B cell (primary cell): ENCODE data around the gene E2F6. TPM values are rescaled to one million over a fixed set of nuclear protein-coding genes. Genes with fewer than 3 reads are reported as not detected.

Experiments
- ATAC-seq: fragments of 200-7000 bp; cut with Tn5 transposase; one replicate; pipeline ENCODE4 v1.10.0; 2021; ENCODE audit warnings: low read depth, mild to moderate bottlenecking, moderate number of reproducible peaks, moderate library complexity
- CTCF ChIA-PET: fragments of 350-600 bp; sonication (Branson Sonifier 250); formaldehyde crosslinking; loops from one replicate; lab custom pipeline; 2021; ENCODE audit warnings: antibody characterized with exemption, inconsistent platforms; lab: Charles Lee
- POLR2A ChIA-PET: fragments of 350-600 bp; sonication (Branson Sonifier 250); formaldehyde crosslinking; loops from one replicate; lab custom pipeline; 2021; ENCODE audit warnings: antibody characterized with exemption; lab: Charles Lee
- DNase-seq: peaks from one replicate; pipeline ENCODE4 v3.0.0; 2013
- H2AFZ ChIP-seq: 2 replicates; pipeline ENCODE4 v1.6.1; 2012; ENCODE audit warnings: mild to moderate bottlenecking, low read depth, low read length; ENCODE audit not compliant: insufficient read depth, poor library complexity, severe bottlenecking
- H3K27ac ChIP-seq, 2 donors: 1 replicate in 1 of 2; 2 replicates in 1 of 2; pipeline ENCODE4 v1.5.1; 2012 to 2013; ENCODE audit warnings: low read length in 2 of 2, mild to moderate bottlenecking in 2 of 2, moderate library complexity in 1 of 2
- H3K27me3 ChIP-seq, 4 experiments: fragments of 200-600 bp in 1 of 4; sonication (generic) in 1 of 4; replicated peaks in 1 of 4; 1 replicate in 2 of 4; 2 replicates in 2 of 4; pipeline versions ENCODE4 v1.6.1 to v1.7.0; 2013 to 2016; ENCODE audit warnings: low read length in 3 of 4, mild to moderate bottlenecking in 2 of 4, mixed read lengths in 1 of 4, moderate library complexity in 1 of 4; ENCODE audit not compliant: insufficient read depth in 4 of 4, control insufficient read depth in 3 of 4; ENCODE audit errors: control extremely low read depth in 1 of 4
- H3K36me3 ChIP-seq, 2 experiments: replicated peaks in 1 of 2; 1 replicate in 1 of 2; 2 replicates in 1 of 2; pipeline versions ENCODE4 v1.6.1 to v1.7.1; 2013; ENCODE audit warnings: low read length in 1 of 2; ENCODE audit not compliant: insufficient read depth in 2 of 2, control insufficient read depth in 1 of 2; ENCODE audit errors: control extremely low read depth in 1 of 2, extremely low read depth in 1 of 2
- H3K4me1 ChIP-seq, 2 donors: fragments of 200-600 bp in 1 of 2; sonication (generic) in 1 of 2; 1 replicate in 1 of 2; 2 replicates in 1 of 2; pipeline versions ENCODE4 v1.5.1 to v1.6.1; 2013 to 2017; ENCODE audit warnings: low read length in 2 of 2; ENCODE audit not compliant: control insufficient read depth in 2 of 2, insufficient read depth in 2 of 2
- H3K4me2 ChIP-seq: replicated peaks from 2 replicates; pipeline ENCODE3; 2012; ENCODE audit warnings: mild to moderate bottlenecking, low read depth, low read length; ENCODE audit not compliant: poor library complexity, severe bottlenecking
- H3K4me3 ChIP-seq, 5 experiments: fragments of 200-600 bp in 1 of 5; sonication (generic) in 1 of 5; 1 replicate in 3 of 5; 2 replicates in 2 of 5; pipeline versions ENCODE4 v1.5.1 to v1.7.0; 2011 to 2016; ENCODE audit warnings: low read length in 4 of 5, mild to moderate bottlenecking in 4 of 5, low read depth in 2 of 5, control low read depth in 1 of 5, moderate library complexity in 1 of 5; ENCODE audit not compliant: insufficient read depth in 1 of 5; ENCODE audit errors: control extremely low read depth in 1 of 5, extremely low read depth in 1 of 5
- H3K79me2 ChIP-seq: fragments of 200-600 bp; sonication (generic); one replicate; pipeline ENCODE4 v1.6.0; 2016; ENCODE audit warnings: low read length; ENCODE audit not compliant: control insufficient read depth, insufficient read depth
- H3K9ac ChIP-seq: fragments of 200-600 bp; sonication (generic); 2 replicates; pipeline ENCODE4 v1.6.1; 2017; ENCODE audit warnings: mild to moderate bottlenecking, low read length, moderate library complexity
- H3K9me3 ChIP-seq, 3 donors: one replicate each; pipeline versions ENCODE4 v1.6.1 to v1.7.1; 2013; ENCODE audit warnings: low read length in 2 of 3; ENCODE audit not compliant: control insufficient read depth in 2 of 3, insufficient read depth in 1 of 3; ENCODE audit errors: control extremely low read depth in 1 of 3
- H4K20me1 ChIP-seq: 2 replicates; pipeline ENCODE4 v1.6.0; 2012; ENCODE audit warnings: mild to moderate bottlenecking, low read length; ENCODE audit not compliant: insufficient read depth, control insufficient read depth, poor library complexity, severe bottlenecking
- H3K27ac Mint-ChIP-seq: one replicate; pipeline ENCODE4 v1.8.0; 2021; ENCODE audit warnings: mixed read lengths
- H3K27me3 Mint-ChIP-seq: one replicate; pipeline ENCODE4 v1.8.0; 2021; ENCODE audit warnings: mixed read lengths
- H3K4me1 Mint-ChIP-seq: one replicate; pipeline ENCODE4 v1.8.0; 2021; ENCODE audit warnings: mixed read lengths
- H3K4me3 Mint-ChIP-seq: one replicate; pipeline ENCODE4 v1.8.0; 2021; ENCODE audit warnings: mixed read lengths
- H3K9me3 Mint-ChIP-seq: one replicate; pipeline ENCODE4 v1.8.0; 2022; ENCODE audit warnings: mixed read lengths; ENCODE audit not compliant: insufficient read depth
- CTCF ChIP-seq: fragments of 200-600 bp; IDR thresholded peaks from one replicate; pipeline ENCODE4 v1.8.0; 2022; ENCODE audit warnings: antibody characterized with exemption, mild to moderate bottlenecking
- EZH2 ChIP-seq: IDR thresholded peaks from 2 replicates; pipeline ENCODE4 v1.6.1; 2012; ENCODE audit warnings: borderline replicate concordance, low read depth, mild to moderate bottlenecking, moderate library complexity, low read length; ENCODE audit not compliant: insufficient read depth, poor library complexity, severe bottlenecking
- WGBS: methylation state at CpG from one replicate; pipeline ENCODE4 v1.1.5; 2013; ENCODE audit warnings: missing lambda C conversion rate; ENCODE audit not compliant: insufficient coverage; 5-methylcytosine and 5-hydroxymethylcytosine counted together
- intact Hi-C: fragments of 100-400 bp; cut with micrococcal nuclease; formaldehyde crosslinking; loops from one replicate; pipeline ENCODE4 v1.10.0; 2022
- polyA plus RNA-seq: library from polyadenylated mRNA; depleted of rRNA; stranded (reverse); fragments of >200 nt; gene quantifications from 2 replicates; pipeline ENCODE4 v1.2.3, GENCODE V29; 2012
- total RNA-seq, 2 donors: library from RNA; stranded (reverse); fragments of 120-200 nt in 1 of 2; gene quantifications; 1 replicate in 1 of 2; 2 replicates in 1 of 2; pipeline versions ENCODE4 v1.2.3 to v1.2.4, GENCODE V29; 2013 to 2022

Gene E2F6
- total and polyA plus RNA-seq, 2 donors (not counting 1 experiment from before 2014, with no cell fraction given): 2.0 to 10.0 TPM

DNA sequence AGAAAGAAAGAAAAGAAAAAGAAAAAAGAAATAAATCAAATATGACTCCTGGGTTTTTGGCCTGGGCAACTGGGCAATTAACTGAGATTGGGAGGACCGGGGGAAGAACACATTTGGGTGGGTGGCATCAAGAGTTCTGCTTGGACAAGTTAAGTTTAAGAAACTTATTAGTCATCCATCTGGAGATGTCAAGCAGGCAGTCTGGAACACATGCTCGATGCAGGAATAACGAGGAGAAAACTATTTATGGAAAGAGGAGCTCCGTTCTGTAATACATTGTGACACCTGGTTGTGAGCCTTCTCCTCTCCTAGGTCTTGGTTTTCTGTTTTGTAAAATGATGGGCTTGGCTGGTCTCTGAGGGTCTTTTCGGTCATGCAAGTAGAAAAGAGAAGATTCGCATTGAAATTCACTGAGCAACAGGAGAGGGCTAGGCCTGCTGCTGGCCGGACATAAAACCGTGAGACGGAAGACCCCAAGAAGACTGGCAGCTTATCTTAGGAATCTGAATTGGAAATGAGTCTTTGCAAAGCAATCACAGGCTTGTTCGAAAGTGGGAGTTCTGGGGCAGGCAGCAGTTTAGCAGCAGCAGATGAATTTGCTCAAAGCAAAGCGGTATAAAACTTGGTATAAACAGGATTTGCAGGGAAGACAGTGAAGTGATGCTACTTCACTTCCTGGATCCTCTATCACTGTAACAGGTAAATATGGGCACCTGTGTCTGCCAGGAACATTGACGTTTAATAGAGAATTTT lies 51.4 kb downstream of the E2F6 start:
- Histone ChIP-seq H3K4me1 (no peaks in the 10 kb centered on the region), H3K9ac (no peak overlapping the region), H3K27me3 (peaks cover 0 to 11% (median 2%) of the 10 kb centered on the region in 4 experiments), H4K20me1 (no peaks in the 10 kb centered on the region), H3K36me3 (no peaks in the 10 kb centered on the region), H2AFZ (no peak overlapping the region), H3K27ac (no peak overlapping the region), H3K79me2 (no peaks in the 10 kb centered on the region), H3K4me3 (no peak overlapping the region), H3K9me3 (peaks cover 1 to 10% (median 9%) of the 10 kb centered on the region in 3 donors), H3K4me2 (no peak overlapping the region)
- no peak for TF ChIP-seq CTCF
- no peak for TF ChIP-seq EZH2
- POLR2A ChIA-PET: no interaction called here
- 97% methylated on average over 11 of the region's 12 CpGs for WGBS
- Mint-ChIP-seq H3K9me3 (peaks cover 2% of the 10 kb centered on the region), H3K4me3 (no peak overlapping the region), H3K27me3 (peaks cover 19% of the 10 kb centered on the region), H3K4me1 (no peaks in the 10 kb centered on the region), H3K27ac (no peak overlapping the region)
- ATAC-seq (no peak), DNase-seq (no peak)
- intact Hi-C loops: no loop called here
- CTCF ChIA-PET: interaction anchor here (1.2 kb wide), 1 partner anchor 281 kb away, joined by 3 read pairs; a partner anchor contains a TSS

DNA sequence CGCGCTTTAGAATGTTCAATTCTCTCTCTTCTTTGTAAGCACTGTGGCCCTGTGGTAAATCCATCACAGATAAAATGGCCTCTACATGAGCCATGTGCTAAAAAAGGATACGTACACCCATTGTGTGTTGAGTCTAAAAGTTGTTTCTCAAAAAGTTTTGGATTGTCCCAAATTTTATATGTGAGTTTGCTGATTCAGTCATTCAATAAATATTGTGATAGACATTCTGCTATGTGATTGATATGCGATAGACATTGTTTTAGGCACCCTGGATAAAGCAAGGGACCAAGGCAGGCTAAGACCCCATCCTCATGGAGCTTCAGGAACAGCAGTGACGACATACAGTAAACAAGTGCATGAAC lies 53.5 kb downstream of the E2F6 start:
- 96% methylated on average over 5 of the region's 5 CpGs for WGBS
- no peak for ATAC-seq
- intact Hi-C loops: no loop called here
- ChIA-PET POLR2A (no interaction called here), CTCF (interaction anchor here (1.1 to 4.6 kb wide), 5 partner anchors 10 to 281 kb away, joined by 3 to 48 read pairs (median 15); partner anchors contain the start of gene ROCK2)
- Mint-ChIP-seq H3K27me3 (peaks cover 27% of the 10 kb centered on the region), H3K4me3 (no peak overlapping the region), H3K27ac (no peak overlapping the region), H3K4me1 (no peaks in the 10 kb centered on the region), H3K9me3 (no peaks in the 10 kb centered on the region)
- Histone ChIP-seq H3K27ac (no peak overlapping the region), H3K79me2 (no peaks in the 10 kb centered on the region), H3K36me3 (no peaks in the 10 kb centered on the region), H3K4me2 (no peak overlapping the region), H3K9ac (no peak overlapping the region), H3K4me1 (no peaks in the 10 kb centered on the region), H3K27me3 (peaks cover 0 to 11% (median 4%) of the 10 kb centered on the region in 4 experiments), H3K9me3 (peaks cover 0 to 2% (median 2%) of the 10 kb centered on the region in 3 donors), H3K4me3 (no peak overlapping the region), H4K20me1 (no peaks in the 10 kb centered on the region), H2AFZ (no peak overlapping the region)
- DNase-seq: no peak
- no peak for TF ChIP-seq EZH2
